Neuronal stem cell (in vitro differentiated cells): ENCODE results near the gene HOXC9.

Source experiments
- DNase-seq: peaks from one replicate; pipeline ENCODE4 v3.0.0-alpha.2; 2013; ENCODE audit warnings: low spot score
- H2AFZ ChIP-seq: one replicate; pipeline ENCODE4 v1.6.1; 2013; ENCODE audit warnings: mild to moderate bottlenecking, low read length, inconsistent platforms
- H2AK5ac ChIP-seq: 2 replicates; pipeline ENCODE4 v1.6.1; 2013; ENCODE audit warnings: low read depth, mild to moderate bottlenecking, inconsistent platforms, low read length, moderate library complexity, mixed read lengths
- H2BK120ac ChIP-seq: 2 replicates; pipeline ENCODE4 v1.6.1; 2013; ENCODE audit warnings: low read depth, mild to moderate bottlenecking, inconsistent platforms, low read length, moderate library complexity, mixed read lengths
- H2BK12ac ChIP-seq: one replicate; pipeline ENCODE4 v1.6.1; 2013; ENCODE audit warnings: low read length, inconsistent platforms
- H2BK15ac ChIP-seq: 2 replicates; pipeline ENCODE4 v1.6.1; 2013; ENCODE audit warnings: mild to moderate bottlenecking, low read length, inconsistent platforms, mixed read lengths
- H2BK5ac ChIP-seq: one replicate; pipeline ENCODE4 v1.6.1; 2013; ENCODE audit warnings: inconsistent platforms, mild to moderate bottlenecking, low read length, moderate library complexity
- H3K14ac ChIP-seq: one replicate; pipeline ENCODE4 v1.6.1; 2013; ENCODE audit warnings: low read length, inconsistent platforms
- H3K18ac ChIP-seq: 2 replicates; pipeline ENCODE4 v1.6.1; 2013; ENCODE audit warnings: low read length, inconsistent platforms
- H3K23ac ChIP-seq: 2 replicates; pipeline ENCODE4 v1.6.1; 2013; ENCODE audit warnings: low read depth, mild to moderate bottlenecking, mixed read lengths, low read length, inconsistent platforms; ENCODE audit not compliant: poor library complexity
- H3K27ac ChIP-seq: replicated peaks from 3 replicates; pipeline ENCODE4 v1.5.1; 2013; ENCODE audit warnings: low read length, inconsistent platforms
- H3K27me3 ChIP-seq, 3 experiments: 2 replicates each; pipeline ENCODE4 v1.6.1; 2013; ENCODE audit warnings: low read length in 3 of 3, mild to moderate bottlenecking in 2 of 3, inconsistent platforms in 1 of 3, low read depth in 1 of 3, mixed read lengths in 1 of 3, moderate library complexity in 1 of 3; ENCODE audit not compliant: control insufficient read depth in 3 of 3, insufficient read depth in 3 of 3
- H3K36me3 ChIP-seq, 2 donors: replicated peaks in 1 of 2; 2 replicates each; pipeline ENCODE4 v1.6.1; 2013; ENCODE audit warnings: low read length in 2 of 2; ENCODE audit not compliant: control insufficient read depth in 2 of 2, insufficient read depth in 2 of 2
- H3K4ac ChIP-seq: 2 replicates; pipeline ENCODE4 v1.6.1; 2013; ENCODE audit warnings: inconsistent platforms, mild to moderate bottlenecking, low read length, moderate library complexity
- H3K4me1 ChIP-seq, 2 donors: 1 replicate in 1 of 2; 2 replicates in 1 of 2; pipeline ENCODE4 v1.6.1; 2013; ENCODE audit warnings: low read length in 2 of 2, low read depth in 1 of 2; ENCODE audit not compliant: control insufficient read depth in 2 of 2, insufficient read depth in 1 of 2
- H3K4me2 ChIP-seq: one replicate; pipeline ENCODE4 v1.6.1; 2013; ENCODE audit warnings: mild to moderate bottlenecking, low read length, inconsistent platforms; ENCODE audit not compliant: insufficient read depth, poor library complexity, severe bottlenecking
- H3K4me3 ChIP-seq, 2 donors: 2 replicates each; pipeline ENCODE4 v1.5.1; 2013; ENCODE audit warnings: low read length in 2 of 2, mild to moderate bottlenecking in 2 of 2, inconsistent platforms in 1 of 2, moderate library complexity in 1 of 2
- H3K79me1 ChIP-seq: one replicate; pipeline ENCODE4 v1.6.1; 2013; ENCODE audit warnings: low read depth, mild to moderate bottlenecking, inconsistent platforms, low read length, moderate library complexity
- H3K9ac ChIP-seq: one replicate; pipeline ENCODE4 v1.6.1; 2013; ENCODE audit warnings: mild to moderate bottlenecking, low read depth, low read length, inconsistent platforms; ENCODE audit not compliant: poor library complexity
- H3K9me3 ChIP-seq, 2 donors: replicated peaks in 1 of 2; 2 replicates each; pipeline versions ENCODE3 to v1.6.1; 2013; ENCODE audit warnings: low read length in 2 of 2, mild to moderate bottlenecking in 2 of 2, inconsistent platforms in 1 of 2, low read depth in 1 of 2, mixed read lengths in 1 of 2, moderate library complexity in 1 of 2; ENCODE audit not compliant: control insufficient read depth in 2 of 2, insufficient read depth in 1 of 2
- H4K8ac ChIP-seq: one replicate; pipeline ENCODE4 v1.6.1; 2013; ENCODE audit warnings: low read depth, mild to moderate bottlenecking, inconsistent platforms, low read length, moderate library complexity
- H4K91ac ChIP-seq: one replicate; pipeline ENCODE4 v1.6.1; 2013; ENCODE audit warnings: low read length, low read depth, mild to moderate bottlenecking, inconsistent platforms; ENCODE audit not compliant: poor library complexity
- WGBS, 2 donors: extraction: QIAGEN DNeasy Blood & Tissue Kit; methylation state at CpG; one replicate each; pipeline ENCODE4 v1.1.7; 2013; ENCODE audit warnings: missing lambda C conversion rate in 2 of 2, mixed read lengths in 1 of 2; ENCODE audit not compliant: insufficient read length in 2 of 2, insufficient replicate concordance in 1 of 2; ENCODE audit errors: extremely low coverage in 2 of 2; 5-methylcytosine and 5-hydroxymethylcytosine counted together

The HOXC9 gene

DNA sequence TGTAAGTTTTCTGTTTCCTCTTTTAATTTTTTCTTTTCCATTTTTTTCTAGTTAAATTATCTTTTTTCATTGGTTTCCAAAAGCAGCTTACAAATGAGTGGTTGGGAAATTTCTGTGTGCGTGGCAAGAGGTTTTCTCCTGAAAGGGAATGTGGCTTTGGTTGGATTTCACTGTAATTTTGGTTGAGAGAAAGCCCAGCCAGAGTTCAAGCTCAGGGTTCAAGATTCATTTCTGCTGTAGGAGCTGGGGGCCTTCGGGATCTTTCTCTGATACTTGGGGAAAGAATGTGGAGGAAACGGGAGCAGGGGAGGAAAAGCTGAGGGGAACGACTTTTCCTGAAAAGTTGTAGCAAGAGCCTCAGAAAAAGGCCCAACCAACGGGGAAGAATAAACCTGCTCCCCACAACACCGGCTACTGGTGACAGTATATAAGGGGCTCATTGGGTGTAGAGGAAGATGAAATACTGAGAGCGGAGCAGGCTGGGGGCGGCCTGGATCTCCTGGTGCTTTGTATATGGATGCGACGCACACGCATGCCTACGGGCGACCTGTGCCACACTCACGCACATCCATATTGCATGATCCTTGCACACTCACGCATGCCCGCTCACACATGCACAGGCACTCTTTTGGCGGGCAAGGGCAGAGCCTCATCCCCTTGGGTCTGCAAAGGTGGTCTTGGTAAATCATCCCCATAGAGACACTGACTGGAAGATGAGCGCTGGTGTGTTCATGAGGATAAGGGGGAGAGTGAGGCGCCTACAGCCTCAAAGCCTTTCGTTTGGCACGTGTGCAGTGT, 13.1 kb upstream of the HOXC9 start:
- H3K36me3 ChIP-seq: no peaks in the 10 kb centered on the region
- WGBS, 2 donors: no CpG with 5 or more reads among the region's 21 CpGs
- H3K18ac ChIP-seq: no peak overlapping the region
- no peak overlapping the region for H3K14ac ChIP-seq
- H3K4me1 ChIP-seq: peaks cover 0 to 3% of the 10 kb centered on the region in 2 donors
- DNase-seq: no peak
- H4K8ac ChIP-seq: no peak overlapping the region
- H2BK120ac ChIP-seq: no peak overlapping the region
- H2AK5ac ChIP-seq: no peak overlapping the region
- no peak overlapping the region for H2BK15ac ChIP-seq
- peaks cover 0 to 14% of the 10 kb centered on the region in 2 donors for H3K9me3 ChIP-seq
- no peak overlapping the region for H3K23ac ChIP-seq
- no peak overlapping the region for H3K9ac ChIP-seq
- H4K91ac ChIP-seq: no peak overlapping the region
- no peak overlapping the region for H2BK12ac ChIP-seq
- H3K27ac ChIP-seq: no peak overlapping the region
- H2BK5ac ChIP-seq: no peak overlapping the region
- no peak overlapping the region for H3K4me3 ChIP-seq
- no peak overlapping the region for H3K4ac ChIP-seq
- peaks cover 66 to 100% (median 99%) of the 10 kb centered on the region in 3 experiments for H3K27me3 ChIP-seq
- H2AFZ ChIP-seq: no peak overlapping the region
- H3K4me2 ChIP-seq: no peak overlapping the region
- H3K79me1 ChIP-seq: no peaks in the 10 kb centered on the region

DNA sequence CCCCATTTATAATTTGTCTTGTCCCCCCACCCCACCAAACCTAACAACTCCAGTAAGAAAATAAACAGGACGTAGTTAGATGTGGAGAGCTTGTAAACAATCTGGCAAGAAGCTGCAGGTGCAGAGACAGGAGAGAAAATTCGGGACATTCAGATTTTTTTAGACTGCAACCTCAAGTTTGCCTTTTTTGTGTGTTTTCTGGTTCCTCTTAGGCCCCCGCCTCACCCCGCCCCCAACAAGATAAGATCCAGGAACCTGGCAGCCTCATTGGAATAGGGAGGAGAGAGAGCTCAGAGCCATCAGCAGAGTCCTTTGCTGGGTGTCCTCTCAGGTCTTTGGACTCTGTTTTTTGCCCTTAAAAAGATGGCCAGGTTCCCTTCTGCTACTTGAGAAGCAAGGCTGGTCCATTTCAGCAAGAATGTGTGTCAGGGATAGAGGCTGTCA, 12.2 kb upstream of the HOXC9 start:
- Histone ChIP-seq H4K91ac (no peak overlapping the region), H3K36me3 (no peaks in the 10 kb centered on the region), H3K23ac (no peak overlapping the region), H2BK5ac (no peak overlapping the region), H3K4me3 (no peak overlapping the region), H4K8ac (no peak overlapping the region), H2BK12ac (no peak overlapping the region), H2BK120ac (no peak overlapping the region), H3K9ac (no peak overlapping the region), H3K18ac (no peak overlapping the region), H3K14ac (no peak overlapping the region), H3K4me2 (no peak overlapping the region), H2AK5ac (no peak overlapping the region), H3K27me3 (peaks cover 66 to 100% (median 99%) of the 10 kb centered on the region in 3 experiments), H2AFZ (no peak overlapping the region), H3K79me1 (no peaks in the 10 kb centered on the region), H3K4ac (no peak overlapping the region), H2BK15ac (no peak overlapping the region), H3K9me3 (peaks cover 0 to 19% of the 10 kb centered on the region in 2 donors), H3K4me1 (peaks cover 0 to 3% of the 10 kb centered on the region in 2 donors), H3K27ac (no peak overlapping the region)
- no CpG with 5 or more reads among the region's 4 CpGs for WGBS, 2 donors
- no peak for DNase-seq

DNA sequence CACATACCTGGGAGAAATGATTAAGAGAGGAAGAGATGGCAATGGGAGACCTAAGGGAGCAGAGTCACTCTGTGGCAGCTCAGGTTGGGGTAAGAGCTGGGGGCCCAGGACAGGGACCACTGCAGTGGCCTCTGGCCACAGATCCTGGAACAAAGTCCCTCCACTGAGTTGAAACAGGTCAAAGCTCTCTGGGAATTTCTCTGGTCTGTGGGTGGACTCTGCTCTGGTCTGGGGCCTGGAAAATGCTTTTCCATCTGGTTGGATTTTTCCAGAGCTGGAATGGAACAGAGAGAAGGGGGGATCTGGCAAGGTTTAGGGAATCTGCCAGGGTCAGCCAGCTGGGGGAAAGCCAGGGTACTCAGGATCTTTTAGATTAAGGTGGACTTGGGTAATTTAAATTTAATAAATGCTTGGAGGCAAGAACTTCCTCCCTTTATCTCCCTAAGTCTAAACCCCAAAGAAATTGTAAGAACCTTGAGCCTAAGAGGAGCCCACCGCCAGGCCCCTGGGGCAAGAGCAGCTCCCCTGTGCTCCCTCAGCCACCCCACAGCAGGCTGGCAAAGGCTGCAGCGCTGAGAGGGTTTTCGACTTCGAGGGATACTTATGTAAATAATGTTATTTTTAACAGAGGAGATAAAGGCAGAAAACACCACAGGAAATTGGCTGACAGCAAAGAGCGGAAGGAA, 11.3 kb upstream of the HOXC9 start:
- Histone ChIP-seq H2BK5ac (no peak overlapping the region), H3K14ac (no peak overlapping the region), H3K4me1 (peaks cover 0 to 3% of the 10 kb centered on the region in 2 donors), H2BK120ac (no peak overlapping the region), H4K8ac (no peak overlapping the region), H3K23ac (no peak overlapping the region), H2AK5ac (no peak overlapping the region), H4K91ac (no peak overlapping the region), H2AFZ (no peak overlapping the region), H3K79me1 (no peaks in the 10 kb centered on the region), H3K9me3 (peaks cover 0 to 14% of the 10 kb centered on the region in 2 donors), H2BK12ac (no peak overlapping the region), H3K18ac (no peak overlapping the region), H3K36me3 (no peaks in the 10 kb centered on the region), H3K4ac (no peak overlapping the region), H3K4me2 (no peak overlapping the region), H3K4me3 (no peak overlapping the region), H3K9ac (no peak overlapping the region), H3K27ac (no peak overlapping the region), H2BK15ac (no peak overlapping the region), H3K27me3 (peaks cover 65 to 100% (median 99%) of the 10 kb centered on the region in 3 experiments)
- WGBS, 2 donors: no CpG with 5 or more reads among the region's 5 CpGs
- no peak for DNase-seq
